ENCODE data around the gene TUBA1B. TPM values are rescaled to one million over a fixed set of nuclear protein-coding genes. Genes with fewer than 3 reads are reported as not detected.
"Not testable (repeated sequence)": the region's sequence is repeated elsewhere in the genome, so short reads cannot be mapped to it uniquely, and the experiment has no call there.

TUBA1B gene
- total RNA-seq, 1 donor from 2014 or later: 754 TPM

GRCh38 chr12:49130151-49131050, 794 bp downstream of the TUBA1B start:
- Mint-ChIP-seq H3K4me3 (peak overlapping the region; percentile 92), H3K9me3 (no peaks in the 10 kb centered on the region), H3K4me1 (peaks cover 39% of the 10 kb centered on the region), H3K27ac (peak overlapping the region; percentile 97), H3K27me3 (ENCODE audit: low read depth) (no peaks in the 10 kb centered on the region), H3K36me3 (peaks cover 30% of the 10 kb centered on the region)
- TF ChIP-seq CTCF (IDR thresholded peaks at IDR 0.05; ENCODE audit: unreplicated experiment): peak; percentile 81
- peak; percentile 85 to 93 for DNase-seq (ENCODE audit: low spot score in 2 of 2, unreplicated experiment in 2 of 2)

GRCh38 chr12:49129332-49130150, 1.7 kb downstream of the TUBA1B start:
- Mint-ChIP-seq H3K27ac (peak overlapping the region; percentile 97), H3K4me3 (peak overlapping the region; percentile 92), H3K36me3 (peaks cover 30% of the 10 kb centered on the region), H3K27me3 (ENCODE audit: low read depth) (no peaks in the 10 kb centered on the region), H3K9me3 (no peaks in the 10 kb centered on the region), H3K4me1 (peaks cover 39% of the 10 kb centered on the region)
- DNase-seq (ENCODE audit: low spot score in 2 of 2, unreplicated experiment in 2 of 2): no peak
- TF ChIP-seq CTCF (IDR thresholded peaks at IDR 0.05; ENCODE audit: unreplicated experiment): no peak

- H3K9me3 Mint-ChIP-seq; H3K27ac Mint-ChIP-seq; H3K4me3 Mint-ChIP-seq; DNase-seq (ENCODE audit: low spot score in 2 of 2, unreplicated experiment in 2 of 2); H3K27me3 Mint-ChIP-seq (ENCODE audit: low read depth): not testable (repeated sequence)
- Mint-ChIP-seq H3K36me3 (peaks cover 30% of the 10 kb centered on the region), H3K4me1 (peaks cover 32% of the 10 kb centered on the region)
Observed at GRCh38 chr12:49127971-49128370, 3.2 kb downstream of the TUBA1B start.

DNA sequence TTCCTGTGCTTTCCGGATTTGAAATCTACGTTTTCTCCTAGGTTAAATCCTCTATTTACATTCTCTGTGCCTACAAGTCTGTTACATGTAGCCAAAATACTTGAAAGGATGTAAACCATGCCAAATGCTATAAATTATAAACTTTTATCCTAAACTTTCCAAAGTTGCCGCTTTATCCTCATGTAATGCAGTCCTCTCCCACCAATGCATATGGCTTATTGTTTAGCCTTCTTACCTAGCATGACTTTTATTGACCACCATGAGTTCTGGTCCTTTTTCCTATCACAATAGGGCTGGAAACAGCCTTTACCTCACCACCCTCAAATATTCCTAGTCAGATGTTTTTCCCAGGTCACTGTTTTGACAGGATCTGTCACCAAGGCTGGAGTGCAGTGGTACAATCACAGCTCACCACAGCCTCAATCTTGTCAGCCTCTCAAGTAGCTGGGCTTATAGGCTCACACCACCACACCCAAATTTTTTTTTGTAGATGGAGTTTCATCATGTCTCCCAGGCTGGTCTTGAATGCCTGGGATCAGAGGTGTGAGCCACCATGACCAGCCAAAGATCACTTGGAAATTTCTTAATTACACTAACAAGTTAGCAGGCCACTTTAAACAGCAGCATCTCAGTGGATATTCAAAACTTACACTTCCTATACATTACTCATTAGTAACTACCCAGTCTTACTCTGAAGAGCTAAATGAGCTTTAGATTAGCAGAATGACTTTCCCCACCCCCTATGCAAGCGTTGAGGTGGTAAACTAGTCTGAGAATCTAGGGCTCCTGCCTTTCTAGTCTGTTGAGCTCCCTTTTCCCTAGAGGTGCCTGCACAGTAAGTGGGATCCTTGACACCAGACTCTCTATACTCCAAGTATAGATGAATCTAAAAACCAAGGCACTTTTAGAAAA, 4.1 kb downstream of the TUBA1B start:
- peaks cover 30% of the 10 kb centered on the region for H3K36me3 Mint-ChIP-seq
- no peak overlapping the region for H3K4me3 Mint-ChIP-seq
- H3K27me3 Mint-ChIP-seq (ENCODE audit: low read depth): no peaks in the 10 kb centered on the region
- no peaks in the 10 kb centered on the region for H3K9me3 Mint-ChIP-seq
- no peak for TF ChIP-seq CTCF (IDR thresholded peaks at IDR 0.05; ENCODE audit: unreplicated experiment)
- DNase-seq (ENCODE audit: low spot score in 2 of 2, unreplicated experiment in 2 of 2): no peak
- peaks cover 23% of the 10 kb centered on the region for H3K4me1 Mint-ChIP-seq
- H3K27ac Mint-ChIP-seq: no peak overlapping the region

DNA sequence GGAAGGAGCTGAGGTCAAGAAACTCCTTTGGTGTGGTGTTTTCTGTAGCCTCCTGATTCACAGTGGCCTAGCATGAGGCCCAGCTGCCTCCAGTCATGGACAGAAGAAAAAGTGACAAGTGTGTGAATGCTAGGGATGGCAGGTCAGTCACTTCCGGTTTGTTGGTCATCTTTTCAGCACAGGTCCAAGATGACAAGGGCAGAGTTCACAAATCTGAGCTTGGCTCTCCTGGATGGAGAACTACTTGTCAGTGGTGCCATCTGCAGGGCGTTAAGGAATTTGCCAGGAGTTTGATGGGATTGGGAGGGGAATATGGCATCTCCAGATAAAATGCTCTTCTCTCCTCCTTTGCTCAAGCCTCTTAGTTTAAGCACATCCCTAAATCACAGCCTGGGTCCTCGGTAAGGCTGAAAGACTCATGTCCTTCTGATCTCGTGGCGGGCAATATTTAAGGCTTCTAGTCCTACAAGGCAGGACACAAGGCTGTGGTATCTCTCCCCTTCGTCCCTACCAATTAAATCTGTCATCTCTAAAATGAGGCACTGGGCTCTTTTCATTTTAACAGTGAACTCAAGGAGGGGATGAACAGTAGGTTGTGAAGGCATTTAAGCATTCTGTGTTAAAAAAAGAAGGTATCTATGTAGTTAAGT, 10.0 kb downstream of the TUBA1B start:
- peak; percentile 20 for TF ChIP-seq CTCF (IDR thresholded peaks at IDR 0.05; ENCODE audit: unreplicated experiment)
- Mint-ChIP-seq H3K9me3 (no peaks in the 10 kb centered on the region), H3K4me1 (peaks cover 4% of the 10 kb centered on the region), H3K4me3 (no peak overlapping the region), H3K36me3 (no peaks in the 10 kb centered on the region), H3K27me3 (ENCODE audit: low read depth) (no peaks in the 10 kb centered on the region), H3K27ac (no peak overlapping the region)
- DNase-seq (ENCODE audit: low spot score in 2 of 2, unreplicated experiment in 2 of 2): no peak
